K562 (cell line): ENCODE data around the gene DENND5B. TPM values are rescaled to one million over a fixed set of nuclear protein-coding genes. Genes with fewer than 3 reads are reported as not detected.

Source experiments
- ATAC-seq: fragments of 200-7000 bp; cut with Tn5 transposase; 3 replicates; pipeline ENCODE4 v1.9.1; 2020; ENCODE audit warnings: moderate library complexity
- BruUV-seq: library from RNA; stranded (reverse); fragments of 400-500 nt; replicated peaks from 2 replicates; lab custom pipeline; 2021; lab: Mats Ljungman, UMichigan
- CTCF ChIA-PET: fragments of 300-600 bp; formaldehyde crosslinking; extraction: SDS; loops from one replicate; lab custom pipeline; 2021; ENCODE audit warnings: low intra/inter-chr PET ratio; lab: Yijun Ruan, JAX
- POLR2A ChIA-PET: fragments of 300-600, 350-650 bp; sonication (Branson Sonifier 250); formaldehyde crosslinking; extraction: SDS; loops from one replicate; lab custom pipeline; 2021; ENCODE audit warnings: antibody characterized with exemption, inconsistent platforms; lab: Yijun Ruan, JAX
- DNase-seq, 4 experiments: peaks; one replicate each; pipeline versions ENCODE4 v3.0.0 to v3.0.0-alpha.2; 2011 to 2018; ENCODE audit warnings: low spot score in 3 of 4, mixed read lengths in 3 of 4; ENCODE audit errors: extremely low read depth in 1 of 4
- FAIRE-seq: peaks from 2 replicates; lab custom pipeline; 2011; peaks lifted over from hg19 to GRCh38; lab: Jason Lieb, UNC
- H2AFZ ChIP-seq: 2 replicates; pipeline ENCODE4 v1.6.0; 2011; ENCODE audit warnings: low read depth, low read length, control low read depth, inconsistent platforms
- H3K27ac ChIP-seq: fragments of 200-600 bp; 3 replicates; pipeline ENCODE4 v1.8.0; 2011; ENCODE audit warnings: low read depth, mild to moderate bottlenecking, control low read depth, inconsistent platforms, low read length, moderate library complexity, mixed read lengths; ENCODE audit errors: extremely low read depth
- H3K27me3 ChIP-seq, 2 experiments: fragments of 300-600 bp in 1 of 2; 2 replicates in 1 of 2; 3 replicates in 1 of 2; pipeline versions ENCODE4 v1.6.0 to v1.8.0; 2011; ENCODE audit warnings: inconsistent platforms in 2 of 2, low read length in 2 of 2, mild to moderate bottlenecking in 1 of 2, mixed read lengths in 1 of 2, moderate library complexity in 1 of 2; ENCODE audit not compliant: control insufficient read depth in 2 of 2, insufficient read depth in 2 of 2
- H3K36me3 ChIP-seq: fragments of 300-600 bp; 3 replicates; pipeline ENCODE4 v1.8.0; 2011; ENCODE audit warnings: mild to moderate bottlenecking, low read length, inconsistent platforms; ENCODE audit not compliant: control insufficient read depth, insufficient read depth
- H3K4me1 ChIP-seq, 2 experiments: fragments of 200-600 bp in 1 of 2; replicated peaks in 1 of 2; 2 replicates in 1 of 2; 3 replicates in 1 of 2; pipeline versions ENCODE4 v1.5.1 to v1.8.0; 2011; ENCODE audit warnings: inconsistent platforms in 2 of 2, low read length in 2 of 2, mild to moderate bottlenecking in 1 of 2, mixed read lengths in 1 of 2, moderate library complexity in 1 of 2; ENCODE audit not compliant: control insufficient read depth in 2 of 2, insufficient read depth in 2 of 2
- H3K4me2 ChIP-seq: 2 replicates; pipeline ENCODE4 v1.6.1; 2011; ENCODE audit warnings: low read length, control low read depth, inconsistent platforms, mixed read lengths; ENCODE audit not compliant: insufficient read depth
- H3K4me3 ChIP-seq: fragments of 200-600 bp; sonication (generic), shearing (Covaris generic); 2 replicates; pipeline ENCODE4 v1.5.1; 2016; ENCODE audit warnings: control low read depth, inconsistent platforms
- H3K79me2 ChIP-seq: fragments of 200-600 bp; 3 replicates; pipeline ENCODE4 v1.8.0; 2011; ENCODE audit warnings: low read length, inconsistent platforms; ENCODE audit not compliant: control insufficient read depth, insufficient read depth
- H3K9ac ChIP-seq, 2 experiments: 2 replicates each; pipeline versions ENCODE4 v1.6.0 to v1.6.1; 2011; ENCODE audit warnings: low read depth in 2 of 2, low read length in 2 of 2, control low read depth in 1 of 2, inconsistent platforms in 1 of 2, mild to moderate bottlenecking in 1 of 2, mixed read lengths in 1 of 2; ENCODE audit not compliant: insufficient read depth in 1 of 2
- H3K9me1 ChIP-seq: one replicate; pipeline ENCODE4 v1.6.0; 2011; ENCODE audit warnings: inconsistent platforms, mild to moderate bottlenecking, low read length, moderate library complexity; ENCODE audit not compliant: control insufficient read depth, insufficient read depth
- H3K9me3 ChIP-seq: replicated peaks from 2 replicates; pipeline ENCODE4 v1.5.1; 2011; ENCODE audit warnings: low read depth, low read length, inconsistent platforms; ENCODE audit not compliant: control insufficient read depth, insufficient read depth
- H4K20me1 ChIP-seq: replicated peaks from 2 replicates; pipeline ENCODE4 v1.6.1; 2011; ENCODE audit warnings: low read length, inconsistent platforms, mixed read lengths; ENCODE audit not compliant: control insufficient read depth, insufficient read depth
- E4F1 ChIP-seq: fragments of 250-450 bp; sonication (Bioruptor Pico); IDR thresholded peaks from 2 replicates; pipeline ENCODE4 v1.5.0; 2021; ENCODE audit warnings: mild to moderate bottlenecking, borderline replicate concordance
- GTF3C2 ChIP-seq: IDR thresholded peaks from 3 replicates; pipeline ENCODE4 v1.6.1; 2011; ENCODE audit warnings: borderline replicate concordance, mild to moderate bottlenecking, moderate library complexity; ENCODE audit not compliant: insufficient read length; ENCODE audit errors: extremely low read depth
- KDM1A ChIP-seq, 2 experiments: fragments of 450-650 bp; IDR thresholded peaks; 2 replicates each; pipeline ENCODE4 v1.6.1; 2016; ENCODE audit warnings: mild to moderate bottlenecking in 2 of 2
- NFE2 ChIP-seq: IDR thresholded peaks from 2 replicates; pipeline ENCODE4 v1.6.1; 2014; ENCODE audit warnings: antibody characterized with exemption, low read depth
- WGBS: fragments of 100-300 bp; shearing (Covaris generic); methylation state at CpG from one replicate; pipeline ENCODE4 v1.1.6; 2016; ENCODE audit warnings: low coverage, mixed read lengths; ENCODE audit not compliant: insufficient coverage; ENCODE audit errors: missing lambda C conversion rate; 5-methylcytosine and 5-hydroxymethylcytosine counted together
- in situ Hi-C: fragments of 300-500 bp; cut with MboI; formaldehyde crosslinking; loops from 4 replicates; pipeline ENCODE4 v1.15.0; 2018; ENCODE audit warnings: inconsistent platforms, mixed read lengths
- intact Hi-C: fragments of 100-400 bp; cut with micrococcal nuclease; formaldehyde crosslinking; loops from 2 replicates; pipeline ENCODE4 v1.14.2; 2022
- polyA plus RNA-seq, 8 experiments: library from polyadenylated mRNA; depleted of rRNA in 4 of 8; stranded (reverse) in 5 of 8; unstranded in 3 of 8; fragments of >200 nt; fragmentation: Nextera tagmentation in 2 of 8; fragmentation: Illumina TruSeq in 1 of 8; extraction: Ambion mirVana in 2 of 8; extraction: Trizol in 1 of 8; gene quantifications; 2 replicates each; pipeline versions ENCODE4 v1.2.1 to v1.2.3, GENCODE V29; 2011 to 2014; ENCODE audit warnings: inconsistent platforms in 1 of 8, missing spikeins in 1 of 8
- total RNA-seq, 7 experiments: library from RNA; depleted of rRNA in 6 of 7; stranded (reverse); fragments of >200 nt in 6 of 7; fragmentation: Illumina TruSeq in 2 of 7; extraction: Trizol in 2 of 7; gene quantifications; 2 replicates each; pipeline versions ENCODE4 v1.2.1 to v1.2.3, GENCODE V29; 2011 to 2021; ENCODE audit warnings: low replicate concordance in 1 of 7

DENND5B gene
- total and polyA plus RNA-seq, 9 of the 15 experiments (the other 6 are each of a cell fraction or from before 2014, with no cell fraction given): 0.99 to 6.0 (median 3.6) TPM

GRCh38 chr12:31508436-31509150 lies 82.3 kb downstream of the DENND5B start:
- Histone ChIP-seq H3K4me1 (no peaks in the 10 kb centered on the region), H4K20me1 (no peaks in the 10 kb centered on the region), H2AFZ (no peak overlapping the region; the same call in 1 of the 2 replicates), H3K27me3 (no peaks in the 10 kb centered on the region), H3K79me2 (no peaks in the 10 kb centered on the region), H3K4me3 (no peak overlapping the region), H3K9me1 (no peaks in the 10 kb centered on the region), H3K4me2 (no peak overlapping the region), H3K9me3 (no peaks in the 10 kb centered on the region), H3K27ac (no peak overlapping the region), H3K36me3 (no peaks in the 10 kb centered on the region)
- FAIRE-seq: no peak
- 8% methylated on average over 4 of the region's 4 CpGs for WGBS
- no peak for ATAC-seq
- no peak for DNase-seq
- intact Hi-C loops (loop anchor here (10.0 kb wide), 1 partner anchor 126 kb away; no protein-coding TSS in a partner anchor), in situ Hi-C loops (no loop called here)
- BruUV-seq: no TSS peak
- TF ChIP-seq NFE2 (peak; percentile 31; the same call in 1 of the 2 replicates), KDM1A (IDR thresholded peaks at IDR 0.05) (0 out of 4 replicates have a peak, but pooled peaks of 1 of the 2 experiments have one; percentile 19), E4F1 (CRISPR knock-in tag) (no peak), GTF3C2 (no peak)
- TF ChIP-seq, all 486 proteins: peak for 2
- H3K9ac ChIP-seq: no peak overlapping the region
- POLR2A ChIA-PET: interaction anchor here (1.1 to 2.0 kb wide), 5 partner anchors 9 to 73 kb away, joined by 3 to 8 read pairs (median 3); no protein-coding TSS in a partner anchor
- CTCF ChIA-PET: no interaction called here
